Endothelial cell of umbilical vein (primary cell): ENCODE results near the gene TGFBR2. TPM values are rescaled to one million over a fixed set of nuclear protein-coding genes. Genes with fewer than 3 reads are reported as not detected.

ENCODE experiments used
- BruUV-seq: library from RNA; stranded (reverse); fragments of 400-500 nt; replicated peaks from 2 replicates; lab custom pipeline; 2021; lab: Mats Ljungman, UMichigan
- CTCF ChIA-PET: fragments of 300-600, 350-600 bp; sonication (Branson Sonifier 250); formaldehyde crosslinking; loops from one replicate; lab custom pipeline; 2021; ENCODE audit warnings: antibody characterized with exemption, inconsistent platforms; lab: Charles Lee
- POLR2A ChIA-PET: fragments of 300-600, 350-600 bp; sonication (Branson Sonifier 250); formaldehyde crosslinking; loops from one replicate; lab custom pipeline; 2021; ENCODE audit warnings: antibody characterized with exemption, inconsistent platforms; lab: Charles Lee
- DNase-seq: peaks from one replicate; pipeline ENCODE4 v3.0.0-alpha.2; 2011; ENCODE audit warnings: low read depth, low spot score
- FAIRE-seq: peaks from 2 replicates; lab custom pipeline; 2011; peaks lifted over from hg19 to GRCh38; lab: Jason Lieb, UNC
- H2AFZ ChIP-seq: 2 replicates; pipeline ENCODE4 v1.6.0; 2012; ENCODE audit warnings: low read depth, low read length, control low read depth, inconsistent platforms
- H3K27ac ChIP-seq: 2 replicates; pipeline ENCODE4 v1.5.1; 2011; ENCODE audit warnings: low read depth, mild to moderate bottlenecking, control low read depth, low read length, moderate library complexity; ENCODE audit not compliant: insufficient read depth
- H3K27me3 ChIP-seq, 2 experiments: 2 replicates each; pipeline versions ENCODE4 v1.6.0 to v1.6.1; 2011; ENCODE audit warnings: low read length in 2 of 2, mixed read lengths in 1 of 2; ENCODE audit not compliant: control insufficient read depth in 2 of 2, insufficient read depth in 2 of 2
- H3K36me3 ChIP-seq, 2 experiments: 2 replicates in 1 of 2; 3 replicates in 1 of 2; pipeline ENCODE4 v1.5.1; 2011; ENCODE audit warnings: low read length in 2 of 2, mild to moderate bottlenecking in 1 of 2, moderate library complexity in 1 of 2; ENCODE audit not compliant: control insufficient read depth in 2 of 2, insufficient read depth in 2 of 2; ENCODE audit errors: extremely low read depth in 1 of 2
- H3K4me1 ChIP-seq: 3 replicates; pipeline ENCODE4 v1.5.1; 2011; ENCODE audit warnings: mild to moderate bottlenecking, low read length; ENCODE audit not compliant: control insufficient read depth, insufficient read depth; ENCODE audit errors: extremely low read depth
- H3K4me2 ChIP-seq: 2 replicates; pipeline ENCODE4 v1.6.1; 2011; ENCODE audit warnings: low read length, control low read depth, mixed read lengths; ENCODE audit not compliant: insufficient read depth
- H3K4me3 ChIP-seq, 3 experiments: fragments of 200-600 bp in 1 of 3; sonication (generic), shearing (Covaris generic) in 1 of 3; replicated peaks in 1 of 3; 2 replicates each; pipeline ENCODE4 v1.5.1; 2011 to 2016; ENCODE audit warnings: control low read depth in 3 of 3, low read length in 3 of 3, mild to moderate bottlenecking in 2 of 3, inconsistent platforms in 1 of 3, low read depth in 1 of 3, moderate library complexity in 1 of 3; ENCODE audit not compliant: insufficient read depth in 1 of 3
- H3K79me2 ChIP-seq: 2 replicates; pipeline ENCODE4 v1.6.0; 2012; ENCODE audit warnings: low read length, inconsistent platforms; ENCODE audit not compliant: control insufficient read depth, insufficient read depth
- H3K9ac ChIP-seq: replicated peaks from 2 replicates; pipeline ENCODE3; 2011; ENCODE audit warnings: low read length, control low read depth; ENCODE audit not compliant: insufficient read depth; ENCODE audit errors: extremely low read depth
- H3K9me1 ChIP-seq: replicated peaks from 3 replicates; pipeline ENCODE4 v1.6.0; 2011; ENCODE audit warnings: mild to moderate bottlenecking, low read length; ENCODE audit not compliant: control insufficient read depth, insufficient read depth; ENCODE audit errors: extremely low read depth
- H3K9me3 ChIP-seq: replicated peaks from 2 replicates; pipeline ENCODE4 v1.5.1; 2012; ENCODE audit warnings: low read length, inconsistent platforms; ENCODE audit not compliant: control insufficient read depth, insufficient read depth
- H4K20me1 ChIP-seq: replicated peaks from 2 replicates; pipeline ENCODE3; 2011; ENCODE audit warnings: mild to moderate bottlenecking, low read length; ENCODE audit not compliant: control insufficient read depth, insufficient read depth; ENCODE audit errors: extremely low read depth
- EZH2 ChIP-seq: IDR thresholded peaks from 2 replicates; pipeline ENCODE4 v1.6.1; 2012; ENCODE audit warnings: borderline replicate concordance, low read depth, mild to moderate bottlenecking, moderate library complexity, low read length, inconsistent platforms; ENCODE audit not compliant: severe bottlenecking
- FOS ChIP-seq: IDR thresholded peaks from 2 replicates; pipeline ENCODE4 v1.6.1; 2011; ENCODE audit warnings: mild to moderate bottlenecking, low read length, moderate library complexity, borderline replicate concordance; ENCODE audit not compliant: insufficient read depth
- GATA2 ChIP-seq: IDR thresholded peaks from 2 replicates; pipeline ENCODE4 v1.7.0; 2011; ENCODE audit warnings: low read depth, mild to moderate bottlenecking, moderate library complexity, mixed read lengths, low read length; ENCODE audit not compliant: insufficient read length, insufficient read depth
- JUN ChIP-seq: IDR thresholded peaks from 2 replicates; pipeline ENCODE4 v1.6.1; 2011; ENCODE audit warnings: borderline replicate concordance, low read depth; ENCODE audit not compliant: insufficient read length, insufficient read depth
- MAX ChIP-seq: IDR thresholded peaks from 2 replicates; pipeline ENCODE4 v1.6.1; 2011; ENCODE audit not compliant: insufficient read depth, insufficient read length
- MYC ChIP-seq: IDR thresholded peaks from one replicate; pipeline ENCODE4 v1.6.1; 2011; ENCODE audit warnings: mild to moderate bottlenecking, low read depth, low read length
- POLR2A ChIP-seq: IDR thresholded peaks from 2 replicates; pipeline ENCODE4 v1.6.1; 2012; ENCODE audit warnings: low read depth, mild to moderate bottlenecking, control low read depth, low read length
- POLR2AphosphoS5 ChIP-seq: IDR thresholded peaks from 2 replicates; pipeline ENCODE4 v1.6.1; 2012; ENCODE audit warnings: low read depth, mild to moderate bottlenecking, control low read depth, low read length, moderate library complexity; ENCODE audit not compliant: insufficient read depth
- dilution Hi-C: fragments of 300-500 bp; cut with MboI; formaldehyde crosslinking; loops from one replicate; pipeline ENCODE4 v1.15.0; 2019; ENCODE audit warnings: low sequenced_read_pairs; ENCODE audit not compliant: extremely low pct_ligation_motif_present
- intact Hi-C: fragments of 100-400 bp; cut with micrococcal nuclease; formaldehyde crosslinking; loops from one replicate; pipeline ENCODE4 v1.10.0; 2022
- polyA plus RNA-seq, 4 experiments: library from polyadenylated mRNA; depleted of rRNA in 3 of 4; stranded (reverse) in 3 of 4; unstranded in 1 of 4; fragments of >200 nt; gene quantifications; 2 replicates each; pipeline versions ENCODE4 v1.2.1 to v1.2.3, GENCODE V29; 2011 to 2012; ENCODE audit warnings: missing spikeins in 1 of 4
- total RNA-seq: library from RNA; stranded (reverse); gene quantifications from 2 replicates; pipeline ENCODE4 v1.2.3, GENCODE V29; 2021
- TF ChIP-seq, protein P1 (sequence below), 2 donors: IDR thresholded peaks; 1 replicate in 1 of 2; 2 replicates in 1 of 2; pipeline ENCODE4 v1.5.1; 2011; ENCODE audit warnings: low read length in 2 of 2, mild to moderate bottlenecking in 2 of 2, moderate library complexity in 2 of 2, control low read depth in 1 of 2, inconsistent platforms in 1 of 2, low read depth in 1 of 2; ENCODE audit not compliant: insufficient read depth in 1 of 2; ENCODE audit errors: extremely low read depth in 1 of 2

Gene TGFBR2
- total and polyA plus RNA-seq, 2 donors (not counting 3 experiments of a cell fraction or from before 2014, with no cell fraction given) = 227 to 250 TPM

- FAIRE-seq (no peak), DNase-seq (no peak)
- Histone ChIP-seq H3K79me2 (no peaks in the 10 kb centered on the region), H3K4me3 (no peak overlapping the region), H3K4me2 (no peak overlapping the region), H3K4me1 (peaks cover 14% of the 10 kb centered on the region), H3K36me3 (peaks cover 5 to 23% of the 10 kb centered on the region in 2 experiments), H3K9me1 (no peaks in the 10 kb centered on the region), H3K27me3 (no peaks in the 10 kb centered on the region), H3K9me3 (no peaks in the 10 kb centered on the region), H3K9ac (no peak overlapping the region), H3K27ac (no peak overlapping the region), H4K20me1 (no peaks in the 10 kb centered on the region), H2AFZ (no peak overlapping the region)
- CTCF ChIA-PET = interaction anchor here (1.2 to 1.3 kb wide), 2 partner anchors 47 to 51 kb away, joined by 3 to 4 read pairs; no protein-coding TSS in a partner anchor
- BruUV-seq = no TSS peak
- dilution Hi-C loops (no loop called here), intact Hi-C loops (loop anchor here (5.0 kb wide), 1 partner anchor 474 kb away; no protein-coding TSS in a partner anchor)
- POLR2A ChIA-PET = no interaction called here
- TF ChIP-seq MYC = no peak
- TF ChIP-seq, protein P1, sequence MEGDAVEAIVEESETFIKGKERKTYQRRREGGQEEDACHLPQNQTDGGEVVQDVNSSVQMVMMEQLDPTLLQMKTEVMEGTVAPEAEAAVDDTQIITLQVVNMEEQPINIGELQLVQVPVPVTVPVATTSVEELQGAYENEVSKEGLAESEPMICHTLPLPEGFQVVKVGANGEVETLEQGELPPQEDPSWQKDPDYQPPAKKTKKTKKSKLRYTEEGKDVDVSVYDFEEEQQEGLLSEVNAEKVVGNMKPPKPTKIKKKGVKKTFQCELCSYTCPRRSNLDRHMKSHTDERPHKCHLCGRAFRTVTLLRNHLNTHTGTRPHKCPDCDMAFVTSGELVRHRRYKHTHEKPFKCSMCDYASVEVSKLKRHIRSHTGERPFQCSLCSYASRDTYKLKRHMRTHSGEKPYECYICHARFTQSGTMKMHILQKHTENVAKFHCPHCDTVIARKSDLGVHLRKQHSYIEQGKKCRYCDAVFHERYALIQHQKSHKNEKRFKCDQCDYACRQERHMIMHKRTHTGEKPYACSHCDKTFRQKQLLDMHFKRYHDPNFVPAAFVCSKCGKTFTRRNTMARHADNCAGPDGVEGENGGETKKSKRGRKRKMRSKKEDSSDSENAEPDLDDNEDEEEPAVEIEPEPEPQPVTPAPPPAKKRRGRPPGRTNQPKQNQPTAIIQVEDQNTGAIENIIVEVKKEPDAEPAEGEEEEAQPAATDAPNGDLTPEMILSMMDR (IDR thresholded peaks at IDR 0.05; ENCODE audit: extremely low read depth in 1 of 2, insufficient read depth in 1 of 2, low read depth in 1 of 2, low read length in 2 of 2) = no peak
- TF ChIP-seq FOS = no peak
- TF ChIP-seq POLR2AphosphoS5 = no peak
- no peak for TF ChIP-seq POLR2A
- no peak for TF ChIP-seq MAX
- no peak for TF ChIP-seq JUN
- TF ChIP-seq EZH2 = no peak
- no peak for TF ChIP-seq GATA2
Measured at GRCh38 chr3:30700702-30701321, 94.4 kb downstream of the TGFBR2 start.
